Adrenal gland (tissue), 5 donors: Measurements from ENCODE around the gene ZNF692.

Experiments used
- CTCF ChIP-seq, 6 experiments: fragments of 450-650 bp in 4 of 6; fragments of 200-600 bp in 2 of 6; sonication (generic) in 1 of 6; IDR thresholded peaks; 1 replicate in 5 of 6; 2 replicates in 1 of 6; pipeline versions ENCODE4 v1.5.1 to v1.8.0; 2016 to 2021; ENCODE audit warnings: antibody characterized with exemption in 6 of 6, mild to moderate bottlenecking in 2 of 6, moderate library complexity in 1 of 6
- POLR2A ChIP-seq, 2 donors: fragments of 450-650 bp; IDR thresholded peaks; one replicate each; pipeline ENCODE4 v1.6.1; 2017; ENCODE audit warnings: antibody characterized with exemption in 2 of 2, mild to moderate bottlenecking in 2 of 2, moderate library complexity in 1 of 2
- donor health status: DM: no; HTN: no; CAD: no.

- TF ChIP-seq CTCF (IDR thresholded peaks at IDR 0.05) (no peak), POLR2A (IDR thresholded peaks at IDR 0.05) (no peak)
These were observed 13.0 kb upstream of the ZNF692 start for GRCh38 chr1:248871837-248872401.
